Measurements from ENCODE around the gene SORD.
"Not testable (repeated sequence)": the region's sequence is repeated elsewhere in the genome, so short reads cannot be mapped to it uniquely, and the experiment has no call there.

The SORD gene

DNA sequence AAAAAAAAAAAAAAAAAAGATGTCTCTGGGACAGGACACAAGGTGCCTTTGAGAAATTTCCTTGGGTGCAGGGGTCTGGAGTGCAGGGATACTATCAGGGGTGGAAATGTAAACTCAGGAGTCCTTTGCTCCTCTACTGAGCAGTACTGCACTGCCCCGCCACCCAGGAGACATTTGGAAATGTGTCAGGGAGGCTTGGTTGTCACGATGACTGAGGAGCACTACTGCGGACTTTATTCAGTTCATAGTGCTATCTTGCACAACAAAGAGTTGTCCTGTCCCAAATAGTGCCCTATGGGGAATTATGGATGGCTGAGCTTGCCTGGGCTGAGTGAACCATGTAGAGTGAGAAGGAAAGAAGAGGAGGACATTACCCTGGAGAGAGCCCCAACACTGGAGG is 2.6 kb downstream of the SORD start:
- not testable (repeated sequence) for DNase-seq

DNA sequence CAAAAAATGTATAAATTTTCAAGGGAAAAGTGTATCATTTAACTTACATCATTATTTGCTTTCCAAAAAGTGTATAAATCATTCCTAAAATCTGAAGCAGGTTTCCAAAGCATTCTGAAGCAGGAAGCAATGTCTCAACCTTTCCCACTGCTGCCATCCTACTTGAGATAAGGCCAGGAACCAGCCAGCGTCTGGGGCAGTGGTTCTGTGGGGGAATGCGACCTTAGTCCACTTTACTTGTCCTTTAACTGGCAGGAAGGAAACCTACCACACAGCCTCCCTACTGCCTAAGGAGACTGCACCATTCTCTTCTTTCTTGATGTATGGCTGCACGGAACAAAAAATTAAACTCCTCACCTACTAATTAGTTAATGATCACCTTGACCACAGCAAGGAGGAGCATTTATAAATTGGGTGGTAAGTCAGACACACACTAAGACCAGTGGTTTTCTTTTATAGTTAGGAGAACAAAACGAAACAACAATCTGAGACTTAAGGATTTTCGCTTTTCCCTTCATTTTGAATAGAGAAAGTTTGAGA is 3.7 kb downstream of the SORD start:
- DNase-seq, result no peak

DNA sequence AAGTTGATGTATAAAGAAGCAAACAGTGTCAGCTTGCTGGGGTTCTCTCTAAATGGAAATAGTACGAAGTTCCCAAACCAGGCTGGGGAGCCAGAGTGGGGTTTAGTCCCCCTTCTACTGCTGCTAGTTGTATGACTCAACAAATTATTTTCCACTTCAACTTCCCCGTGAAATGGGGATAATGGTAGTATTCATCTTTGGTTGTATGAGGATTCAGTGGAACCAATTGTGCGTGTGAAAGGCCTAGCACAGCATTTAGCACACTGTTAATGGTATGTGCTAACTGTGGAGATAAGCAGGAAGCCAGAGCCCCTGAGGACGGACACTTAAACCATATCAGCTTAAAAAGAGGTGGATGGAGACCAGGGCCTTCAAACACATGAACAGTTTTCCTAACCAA is 4.2 kb downstream of the SORD start:
- DNase-seq, result no peak

DNA sequence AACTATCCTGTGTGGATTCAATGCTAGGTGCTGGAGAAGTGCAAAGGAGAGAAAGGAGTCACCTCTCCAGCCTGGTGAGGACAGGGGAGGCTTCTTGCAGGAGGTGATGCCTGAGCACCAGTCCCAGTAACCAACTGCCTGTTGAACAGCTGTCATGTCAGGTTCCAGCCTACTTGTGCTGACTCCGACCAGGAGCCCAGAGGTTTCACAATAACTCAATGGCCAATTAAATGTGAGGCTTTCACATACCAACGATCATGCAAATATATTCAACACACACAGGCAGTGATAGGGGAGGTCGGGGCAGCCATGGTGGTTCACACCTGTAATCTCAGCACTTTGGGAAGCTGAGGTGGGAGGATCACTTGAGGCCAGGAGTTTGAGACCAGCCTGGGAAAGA is 7.7 kb downstream of the SORD start:
- no peak for DNase-seq

DNA sequence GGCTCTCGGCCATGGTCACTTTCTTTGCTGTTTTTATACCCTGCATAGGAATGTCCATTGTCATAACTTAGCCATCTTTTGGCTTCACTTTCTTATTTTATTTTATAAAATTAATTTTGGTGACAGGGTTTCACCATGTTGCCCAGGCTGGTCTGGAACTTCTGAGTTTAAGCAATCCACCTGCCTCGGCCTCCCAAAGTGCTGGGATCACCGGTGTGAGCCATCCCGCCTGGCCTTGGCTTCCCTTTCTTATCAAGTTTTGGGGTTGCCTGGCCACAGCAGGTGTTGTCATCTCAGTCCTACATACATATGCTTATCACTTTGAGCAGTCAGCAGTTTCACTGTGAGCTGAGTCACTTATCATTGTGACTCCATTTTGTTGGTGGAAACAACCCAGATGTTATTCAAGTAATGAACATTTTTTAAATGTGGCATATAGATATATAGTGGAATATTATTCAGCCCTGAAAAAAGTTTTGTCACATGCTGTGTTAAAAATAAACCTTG is 8.6 kb downstream of the SORD start:
- DNase-seq, result not testable (repeated sequence)

DNA sequence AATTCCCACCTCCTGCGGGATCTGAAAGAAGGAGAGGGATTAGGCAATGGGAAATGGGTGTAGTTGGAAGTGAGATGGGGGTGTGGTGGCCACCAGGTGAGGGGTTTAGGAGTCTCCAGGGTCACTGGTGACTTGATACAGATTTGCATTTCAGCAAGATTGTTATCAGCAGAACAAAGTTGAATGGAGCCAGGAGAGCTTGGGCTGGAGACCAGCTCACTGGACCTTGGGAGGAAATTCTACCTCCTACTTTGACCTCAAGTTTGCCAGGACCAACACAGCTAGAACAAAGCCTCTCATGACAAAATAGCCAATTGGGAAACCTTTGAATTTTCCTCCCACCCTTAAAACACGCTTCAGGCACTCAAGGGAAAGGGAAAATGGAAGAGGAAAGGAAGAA is 9.5 kb downstream of the SORD start:
- DNase-seq, result not testable (repeated sequence)

DNA sequence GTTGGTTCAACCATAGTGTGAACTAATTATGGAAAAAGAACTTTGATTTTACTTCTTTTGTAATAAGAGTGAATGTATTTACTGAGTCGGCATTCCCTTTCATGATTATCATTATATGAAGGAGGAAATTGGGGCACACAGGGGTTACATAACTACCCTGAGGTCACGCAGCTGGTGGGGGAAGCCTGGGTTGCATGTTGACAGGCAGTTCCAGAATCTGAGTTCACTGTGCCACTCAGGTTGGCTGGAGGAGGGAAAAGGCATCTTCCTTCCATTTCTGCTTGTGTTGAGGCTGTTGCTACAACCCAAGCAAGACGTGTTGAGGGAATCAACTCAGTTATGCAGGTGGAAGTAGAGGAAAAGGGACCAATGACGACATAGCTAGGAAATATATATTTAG is 11.1 kb downstream of the SORD start:
- DNase-seq, result not testable (repeated sequence)

DNA sequence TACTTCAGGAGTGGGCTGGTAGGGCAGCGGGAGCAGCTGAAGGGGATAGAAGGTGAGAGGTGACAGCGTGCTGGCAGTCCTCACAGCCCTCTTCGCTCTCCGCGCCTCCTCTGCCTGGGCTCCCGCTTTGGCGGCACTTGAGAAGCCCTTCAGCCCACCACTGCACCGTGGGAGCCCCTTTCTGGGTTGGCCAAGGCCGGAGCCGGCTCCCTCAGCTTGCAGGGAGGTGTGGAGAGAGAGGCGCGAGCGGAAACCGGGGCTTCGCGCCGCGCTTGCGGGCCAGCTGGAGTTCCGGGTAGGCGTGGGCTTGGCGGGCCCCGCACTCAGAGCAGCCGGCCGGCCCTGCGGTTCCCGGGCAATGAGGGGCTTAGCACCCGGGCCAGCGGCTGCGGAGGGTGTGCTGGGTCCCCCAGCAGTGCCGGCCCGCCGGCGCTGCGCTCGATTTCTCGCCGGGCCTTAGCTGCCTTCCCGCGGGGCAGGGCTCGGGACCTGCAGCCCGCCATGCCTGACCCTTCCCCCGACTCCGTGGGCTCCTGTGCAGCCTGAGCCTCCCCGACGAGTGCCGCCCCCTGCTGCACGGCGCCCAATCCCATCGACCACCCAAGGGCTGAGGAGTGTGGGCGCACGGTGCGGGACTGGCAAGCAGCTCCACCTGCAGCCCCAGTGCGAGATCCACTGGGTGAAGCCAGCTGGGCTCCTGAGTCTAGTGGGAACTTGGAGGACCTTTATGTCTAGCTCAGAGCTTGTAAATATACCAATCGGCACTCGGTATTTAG is 11.8 kb downstream of the SORD start:
- not testable (repeated sequence) for DNase-seq

DNA sequence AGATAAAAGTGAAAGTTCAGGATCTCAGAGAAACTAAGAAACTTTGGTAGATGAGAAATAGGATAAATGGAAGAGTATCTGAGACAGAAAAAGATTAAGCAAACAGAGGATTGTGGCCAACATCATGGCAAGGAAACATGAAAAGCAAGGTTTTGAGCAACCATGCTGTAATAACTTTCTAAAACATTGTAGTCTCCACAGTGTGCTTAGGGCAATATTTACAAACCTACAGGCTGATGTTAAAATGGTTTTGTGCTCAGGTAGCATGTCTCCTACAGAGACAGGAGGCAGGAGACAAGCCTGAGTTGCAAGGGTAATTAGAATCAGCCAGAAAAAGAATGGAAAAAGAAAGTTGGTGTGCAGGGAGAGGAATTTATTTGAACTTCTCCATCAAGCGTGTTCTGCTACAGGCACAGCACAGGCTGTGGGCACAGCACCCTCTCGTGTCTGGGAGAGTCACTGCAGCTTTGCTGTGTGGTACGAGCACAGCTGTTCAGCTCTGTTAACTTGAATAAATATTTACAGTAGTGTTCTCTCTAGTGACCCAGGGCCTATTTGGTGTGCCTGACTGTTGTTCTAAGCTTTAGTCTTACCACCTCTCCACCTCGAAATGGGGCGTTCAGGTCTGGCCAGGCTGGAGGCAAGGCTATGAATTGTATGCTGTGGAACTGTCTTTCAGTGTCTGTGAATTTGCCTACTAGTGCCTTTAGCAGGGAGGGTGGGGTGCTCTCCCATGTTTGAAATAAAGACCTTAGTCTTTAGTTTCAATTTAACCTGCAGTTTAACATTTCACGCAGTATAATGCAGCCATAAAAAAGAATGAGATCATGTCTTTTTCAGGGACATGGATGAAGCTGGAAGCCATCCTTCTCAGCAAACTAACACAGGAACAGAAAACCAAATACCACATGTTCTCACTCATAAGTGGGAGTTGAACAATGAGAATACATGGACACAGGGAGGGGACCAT is 14.1 kb downstream of the SORD start:
- DNase-seq, result peak; percentile 70

DNA sequence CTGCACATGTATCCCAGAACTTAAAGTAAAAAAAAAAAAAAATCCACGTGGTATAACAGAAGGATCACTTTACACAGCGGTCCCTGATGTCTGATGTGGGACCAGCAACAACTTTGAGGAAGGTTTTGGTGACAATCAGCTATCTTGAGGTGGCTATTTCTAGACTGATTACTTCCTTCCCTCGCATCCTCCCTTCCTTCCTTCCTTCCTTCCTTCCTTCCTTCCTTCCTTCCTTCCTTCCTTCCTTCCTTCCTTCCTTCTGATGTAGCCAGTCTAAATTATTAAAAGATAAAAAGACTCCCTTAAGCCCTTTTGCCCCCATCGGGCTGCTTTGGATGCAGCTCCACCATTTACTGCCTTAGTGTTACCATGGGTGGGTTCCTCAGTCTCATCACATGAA is 14.9 kb downstream of the SORD start:
- no peak for DNase-seq

DNA sequence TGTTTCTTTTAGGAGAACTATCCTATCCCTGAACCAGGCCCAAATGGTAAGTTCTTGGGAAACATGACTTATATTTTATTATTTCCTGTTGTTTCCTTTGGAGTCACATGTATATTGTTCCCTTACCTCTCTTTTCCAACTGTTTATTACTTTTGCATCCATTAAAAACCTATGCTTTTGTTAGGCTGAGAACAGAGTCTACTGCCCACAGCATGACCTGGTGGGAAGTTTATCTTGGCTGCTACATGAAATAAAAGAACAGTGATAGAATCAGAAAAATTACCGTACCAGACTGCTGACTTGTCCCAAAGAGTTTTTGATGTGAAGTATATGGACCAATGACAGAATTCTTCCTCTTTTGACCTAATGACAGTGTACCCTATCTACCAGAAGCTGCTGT is 17.4 kb downstream of the SORD start:
- DNase-seq, result not testable (repeated sequence)

DNA sequence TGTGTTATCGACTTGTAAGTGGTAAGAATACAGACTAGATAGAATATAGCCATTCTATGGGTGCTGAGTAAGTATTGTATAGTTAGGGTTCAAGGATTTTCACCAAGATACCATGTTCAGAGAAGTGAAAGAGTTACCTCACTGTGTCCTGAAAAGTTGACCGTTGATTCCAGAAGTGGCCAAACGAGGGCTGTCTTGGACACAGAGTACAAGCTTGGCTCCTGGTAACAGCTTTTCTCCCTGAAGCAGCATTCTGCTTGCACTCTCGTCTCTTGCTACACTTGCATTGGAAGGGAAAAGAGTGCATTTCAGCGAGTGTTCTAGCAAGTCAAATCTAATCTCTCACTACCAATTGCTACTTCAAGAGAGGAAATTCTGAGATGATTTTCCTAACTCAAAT is 18.5 kb downstream of the SORD start:
- not testable (repeated sequence) for DNase-seq

DNA sequence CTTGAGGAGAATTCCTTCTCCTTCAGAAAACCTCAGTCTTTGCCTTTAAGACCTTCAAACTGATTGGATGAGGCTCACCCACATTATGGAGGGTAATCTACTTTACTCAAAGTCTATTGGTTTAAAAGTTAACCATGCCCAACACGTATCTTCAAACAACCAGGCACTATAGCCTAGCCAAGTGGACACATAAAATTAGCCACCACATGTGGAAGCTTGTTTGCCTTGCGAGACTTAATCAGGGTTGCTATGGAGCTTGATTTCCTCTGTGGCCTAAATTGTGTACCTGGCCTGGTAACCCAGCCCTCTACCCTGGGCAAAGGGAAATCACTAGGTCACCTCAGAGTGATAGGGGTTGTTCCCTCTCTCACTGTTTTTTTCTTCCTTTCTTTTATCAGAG is 19.9 kb downstream of the SORD start:
- not testable (repeated sequence) for DNase-seq

DNA sequence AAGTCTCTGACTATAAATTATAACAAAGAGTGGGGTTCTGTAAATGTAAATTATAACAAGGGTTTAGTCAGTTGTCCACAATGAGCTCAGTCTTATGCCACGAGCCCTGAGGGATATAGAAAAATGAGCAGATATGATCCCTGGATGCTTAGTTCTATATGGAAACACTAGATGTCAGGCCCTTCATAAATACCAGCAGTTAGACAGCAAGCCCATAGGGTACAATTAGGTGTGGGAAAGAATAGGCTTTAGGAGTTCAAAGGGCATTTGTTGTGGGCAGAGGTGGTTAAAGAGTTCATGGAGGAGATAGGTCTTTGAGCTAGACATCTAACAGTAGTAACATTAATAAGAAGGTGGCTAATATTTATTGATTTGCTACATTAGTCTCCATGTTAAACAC is 21.3 kb downstream of the SORD start:
- DNase-seq, result not testable (repeated sequence)

DNA sequence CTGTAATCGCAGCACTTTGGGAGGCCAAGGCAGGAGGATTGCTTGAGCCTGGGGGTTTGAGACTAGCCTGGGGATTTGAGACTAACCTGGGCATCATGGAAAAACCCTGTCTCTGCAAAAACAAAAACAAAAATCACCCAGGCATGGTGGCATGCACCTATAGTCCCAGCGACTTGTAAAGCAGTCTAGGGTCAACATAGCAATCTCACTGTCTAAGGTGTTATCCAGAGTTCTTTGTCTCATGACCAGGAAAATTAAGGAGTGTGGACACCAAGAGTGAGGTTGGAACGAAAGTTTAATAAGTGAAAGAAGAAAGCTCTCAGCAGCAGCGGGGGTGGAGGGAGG is 25.4 kb downstream of the SORD start:
- DNase-seq, result not testable (repeated sequence)

DNA sequence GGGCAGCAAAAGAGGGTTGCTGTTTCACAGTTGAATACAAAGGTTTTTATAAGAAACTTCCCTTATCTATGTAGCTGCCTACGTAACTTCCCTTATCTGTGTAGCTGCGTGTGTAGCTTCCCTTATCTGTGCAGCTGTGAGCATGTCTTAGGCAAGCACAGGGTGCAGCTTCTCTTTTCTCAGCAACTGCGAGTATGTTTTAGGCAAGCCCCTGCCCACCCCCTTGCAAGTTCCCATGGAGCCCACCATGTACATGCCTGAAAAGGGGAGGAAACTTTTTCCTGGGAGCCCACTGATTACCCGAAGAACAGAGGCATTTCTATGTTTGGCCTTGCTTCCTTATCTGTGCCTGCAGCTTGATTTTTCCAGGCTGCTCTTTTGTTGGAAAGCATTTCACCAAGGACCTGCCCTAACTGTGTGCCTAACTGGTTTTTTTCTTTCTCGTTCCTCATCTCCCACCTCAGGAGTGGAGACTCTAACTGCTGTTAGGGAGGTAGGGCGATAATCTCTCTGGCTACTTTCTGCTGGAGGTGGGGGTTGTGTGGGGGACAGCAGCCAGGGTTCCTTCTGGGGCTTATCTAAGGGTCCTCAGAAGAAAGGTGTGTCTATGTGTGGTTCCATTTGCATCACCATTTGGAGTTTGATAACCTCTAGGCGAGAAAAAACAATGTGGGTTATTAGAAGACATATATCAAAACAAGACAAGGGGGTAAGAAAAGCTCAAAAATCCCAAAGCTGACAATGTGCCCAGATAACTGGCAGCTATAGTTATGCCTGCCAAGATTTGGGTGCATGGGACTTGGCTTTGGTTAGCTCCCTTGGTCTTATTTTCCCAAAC is 26.0 kb downstream of the SORD start:
- DNase-seq, result peak; percentile 38

DNA sequence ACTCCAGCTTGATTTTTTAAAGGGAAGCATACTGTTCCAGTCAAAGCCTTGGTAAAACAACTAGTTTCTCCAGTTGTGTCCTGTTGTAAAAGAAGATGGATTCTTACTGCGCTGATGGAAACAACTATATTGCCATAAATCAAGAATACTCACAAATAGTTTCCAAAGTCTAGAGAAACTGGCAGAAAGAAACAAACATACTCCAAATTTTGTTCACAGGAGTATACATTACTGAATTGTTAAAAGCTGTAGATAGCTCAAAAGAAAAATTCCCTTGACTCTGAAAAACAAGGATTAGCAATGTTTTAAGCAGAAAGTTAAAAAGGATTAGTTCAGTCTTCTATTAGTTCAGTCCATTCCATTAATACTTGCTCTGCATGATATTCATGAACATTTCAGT is 27.6 kb downstream of the SORD start:
- no peak for DNase-seq

DNA sequence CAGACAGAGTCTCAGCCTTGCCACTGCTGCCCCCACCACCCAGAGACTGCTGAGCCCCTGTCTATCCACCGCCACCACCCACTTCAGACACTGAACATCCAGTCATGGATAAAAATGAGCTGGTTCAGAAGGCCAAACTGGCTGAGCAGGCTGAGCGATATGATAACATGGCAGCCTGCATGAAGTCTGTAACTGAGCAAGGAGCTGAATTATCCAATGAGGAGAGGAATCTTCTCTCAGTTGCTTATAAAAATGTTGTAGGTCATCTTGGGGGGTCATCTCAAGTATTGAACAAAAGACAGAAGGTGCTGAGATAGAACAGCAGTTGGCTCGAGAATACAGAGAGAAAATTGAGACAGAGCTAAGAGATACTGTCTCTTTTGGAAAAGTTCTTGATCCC is 29.7 kb downstream of the SORD start:
- DNase-seq, result not testable (repeated sequence)

DNA sequence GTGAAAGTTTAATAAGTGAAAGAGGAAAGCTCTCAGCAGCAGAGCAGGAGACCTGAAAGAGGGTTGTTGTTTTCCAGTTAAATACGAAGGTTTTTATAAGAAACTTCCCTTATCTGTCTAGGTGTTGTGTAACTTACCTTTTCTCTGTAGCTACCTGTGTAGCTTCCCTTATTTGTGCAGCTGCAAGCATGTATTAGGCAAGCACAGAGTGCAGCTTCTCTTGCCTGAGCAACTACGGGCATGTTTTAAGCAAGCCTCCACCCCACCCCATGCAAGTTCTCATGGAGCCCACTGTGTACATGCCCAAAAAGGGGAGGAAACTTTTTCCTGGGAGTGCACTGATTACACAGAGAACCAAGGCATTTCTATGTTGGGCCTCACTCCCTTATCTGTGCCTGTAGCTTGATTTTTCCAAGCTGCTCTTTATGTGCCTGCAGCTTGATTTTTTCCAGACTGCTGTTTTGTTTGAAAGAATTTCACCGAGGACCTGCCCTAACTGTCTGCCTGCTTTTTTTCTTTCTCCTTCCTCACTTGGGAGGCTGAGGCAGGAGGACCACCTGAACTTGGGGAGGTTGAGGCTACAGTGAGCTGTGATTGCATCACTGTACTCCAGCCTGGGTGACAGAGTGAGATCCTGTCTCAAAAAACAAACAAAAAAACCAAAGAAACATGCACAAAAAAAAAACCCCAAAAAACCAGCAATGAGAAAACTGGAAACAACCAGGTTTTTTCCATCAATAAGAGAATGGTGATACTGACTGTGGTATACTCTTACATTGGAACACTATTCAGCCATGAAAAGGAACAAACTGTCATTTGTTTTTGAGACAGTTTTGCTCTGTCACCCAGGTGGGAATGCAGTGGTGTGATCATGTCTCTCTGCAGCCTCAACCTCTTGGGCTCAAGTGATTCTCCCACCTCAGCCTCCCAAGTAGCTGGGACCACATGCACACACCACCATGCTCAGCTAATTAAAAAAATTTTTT is 36.0 kb downstream of the SORD start:
- DNase-seq, result peak; percentile 19

DNA sequence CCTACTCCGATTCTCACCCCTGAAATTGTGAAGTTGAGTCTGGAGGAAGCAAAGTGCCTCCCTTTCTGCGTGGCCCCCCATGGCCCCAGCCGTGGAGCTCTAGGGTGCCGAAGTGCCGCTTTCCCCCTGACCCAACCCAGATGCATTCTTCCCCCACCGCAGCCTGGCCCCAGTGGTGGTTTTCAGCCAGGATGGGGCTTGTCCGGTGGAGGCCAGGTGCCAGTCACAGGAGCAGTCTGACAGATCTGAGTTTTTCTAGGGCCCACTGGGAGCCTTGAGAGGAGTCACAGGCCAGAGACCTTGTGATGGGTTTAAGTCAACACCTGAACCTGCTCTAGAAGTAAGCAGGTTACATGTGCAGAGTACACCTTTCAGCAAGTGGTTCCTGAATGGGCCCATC is 39.3 kb downstream of the SORD start:
- not testable (repeated sequence) for DNase-seq

DNA sequence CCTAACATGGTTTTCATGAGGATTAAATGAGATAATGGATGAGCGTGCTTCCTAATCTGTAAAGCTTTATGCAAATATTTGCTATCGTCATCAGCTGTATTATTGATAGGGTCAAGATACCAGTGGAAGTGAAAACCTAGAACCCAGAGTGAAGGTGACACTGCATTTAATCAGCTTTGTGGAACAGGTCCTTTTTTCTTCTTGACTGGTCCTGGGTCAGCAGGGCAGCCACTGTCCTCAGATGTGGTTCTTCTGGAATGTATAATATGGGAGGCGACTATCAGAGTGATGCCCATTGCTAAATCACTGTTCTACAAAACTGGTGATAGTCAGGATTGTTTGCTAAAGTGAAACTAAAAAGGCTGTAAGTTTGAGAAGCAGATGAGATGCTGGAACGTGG is 41.4 kb downstream of the SORD start:
- DNase-seq, result no peak
